Mesenchymal stem cell (in vitro differentiated cells and primary cell): ENCODE measurements around the gene FYN.

ENCODE experiments used
- DNase-seq: peaks from one replicate; pipeline ENCODE4 v3.0.0-alpha.2; 2013
- H2AFZ ChIP-seq: one replicate; pipeline ENCODE4 v1.6.1; 2013; ENCODE audit warnings: low read depth, mild to moderate bottlenecking, control low read depth, inconsistent platforms, low read length, moderate library complexity
- H2AK5ac ChIP-seq: 2 replicates; pipeline ENCODE4 v1.6.1; 2013; ENCODE audit warnings: low read length, moderate library complexity, mild to moderate bottlenecking, inconsistent platforms; ENCODE audit not compliant: severe bottlenecking
- H2BK120ac ChIP-seq: one replicate; pipeline ENCODE4 v1.6.1; 2013; ENCODE audit warnings: low read depth, mild to moderate bottlenecking, inconsistent platforms, low read length, moderate library complexity
- H2BK12ac ChIP-seq, 2 experiments: one replicate each; pipeline ENCODE4 v1.6.1; 2013; ENCODE audit warnings: inconsistent platforms in 2 of 2, low read length in 2 of 2, mild to moderate bottlenecking in 2 of 2, moderate library complexity in 2 of 2, control low read depth in 1 of 2
- H2BK15ac ChIP-seq: one replicate; pipeline ENCODE4 v1.6.1; 2013; ENCODE audit warnings: mild to moderate bottlenecking, low read depth, inconsistent platforms; ENCODE audit not compliant: poor library complexity, severe bottlenecking
- H2BK5ac ChIP-seq: 2 replicates; pipeline ENCODE4 v1.6.1; 2013; ENCODE audit warnings: low read depth, mild to moderate bottlenecking, low read length, control low read depth, inconsistent platforms; ENCODE audit not compliant: poor library complexity, severe bottlenecking
- H3K14ac ChIP-seq, 2 experiments: one replicate each; pipeline ENCODE4 v1.6.1; 2013; ENCODE audit warnings: inconsistent platforms in 2 of 2, low read length in 2 of 2, control low read depth in 1 of 2, mild to moderate bottlenecking in 1 of 2, moderate library complexity in 1 of 2
- H3K18ac ChIP-seq, 2 experiments: one replicate each; pipeline ENCODE4 v1.6.1; 2013; ENCODE audit warnings: inconsistent platforms in 2 of 2, low read length in 2 of 2, control low read depth in 1 of 2, low read depth in 1 of 2, mild to moderate bottlenecking in 1 of 2
- H3K23ac ChIP-seq, 2 experiments: one replicate each; pipeline ENCODE4 v1.6.1; 2013; ENCODE audit warnings: inconsistent platforms in 2 of 2, low read length in 2 of 2, mild to moderate bottlenecking in 2 of 2, moderate library complexity in 2 of 2, control low read depth in 1 of 2
- H3K27ac ChIP-seq: 2 replicates; pipeline ENCODE4 v1.5.1; 2013; ENCODE audit warnings: mild to moderate bottlenecking, moderate library complexity, low read length, control low read depth, inconsistent platforms; ENCODE audit not compliant: poor library complexity, severe bottlenecking
- H3K27me3 ChIP-seq, 2 experiments: 2 replicates each; pipeline versions ENCODE4 v1.6.1 to v1.7.0; 2013; ENCODE audit warnings: low read length in 2 of 2, mild to moderate bottlenecking in 2 of 2, moderate library complexity in 2 of 2, control low read depth in 1 of 2, inconsistent platforms in 1 of 2; ENCODE audit not compliant: control insufficient read depth in 1 of 2, insufficient read depth in 1 of 2
- H3K36me3 ChIP-seq, 2 experiments: 2 replicates each; pipeline versions ENCODE4 v1.6.1 to v1.7.0; 2013; ENCODE audit warnings: low read length in 2 of 2, control low read depth in 1 of 2, inconsistent platforms in 1 of 2, low read depth in 1 of 2, mild to moderate bottlenecking in 1 of 2; ENCODE audit not compliant: insufficient read depth in 2 of 2, control insufficient read depth in 1 of 2
- H3K4ac ChIP-seq, 2 experiments: one replicate each; pipeline ENCODE4 v1.6.1; 2013; ENCODE audit warnings: inconsistent platforms in 2 of 2, low read length in 2 of 2, mild to moderate bottlenecking in 2 of 2, moderate library complexity in 2 of 2, control low read depth in 1 of 2, low read depth in 1 of 2
- H3K4me1 ChIP-seq: 2 replicates; pipeline ENCODE4 v1.6.1; 2013; ENCODE audit warnings: low read depth, low read length, control low read depth; ENCODE audit not compliant: control insufficient read depth, insufficient read depth
- H3K4me2 ChIP-seq: 2 replicates; pipeline ENCODE4 v1.6.1; 2013; ENCODE audit warnings: low read length, mild to moderate bottlenecking, inconsistent platforms; ENCODE audit not compliant: poor library complexity, severe bottlenecking
- H3K4me3 ChIP-seq, 2 experiments: 2 replicates each; pipeline versions ENCODE4 v1.5.1 to v1.7.0; 2013; ENCODE audit warnings: low read length in 2 of 2, mild to moderate bottlenecking in 2 of 2, control low read depth in 1 of 2, low read depth in 1 of 2; ENCODE audit not compliant: insufficient read depth in 1 of 2
- H3K79me1 ChIP-seq: replicated peaks from 2 replicates; pipeline ENCODE4 v1.6.1; 2013; ENCODE audit warnings: mild to moderate bottlenecking, control low read depth, low read length, inconsistent platforms; ENCODE audit not compliant: poor library complexity, severe bottlenecking
- H3K9ac ChIP-seq: 2 replicates; pipeline ENCODE4 v1.7.0; 2013; ENCODE audit warnings: mild to moderate bottlenecking, low read length, moderate library complexity
- H3K9me3 ChIP-seq: 2 replicates; pipeline ENCODE4 v1.7.0; 2013; ENCODE audit warnings: mild to moderate bottlenecking, low read length; ENCODE audit not compliant: control insufficient read depth
- H4K8ac ChIP-seq: one replicate; pipeline ENCODE4 v1.6.1; 2013; ENCODE audit warnings: inconsistent platforms, mild to moderate bottlenecking, low read length, moderate library complexity
- H4K91ac ChIP-seq: one replicate; pipeline ENCODE4 v1.6.1; 2013; ENCODE audit warnings: mild to moderate bottlenecking, low read length, inconsistent platforms
- WGBS: methylation state at CpG from one replicate; pipeline ENCODE4 v1.1.7; 2013; ENCODE audit warnings: mixed read lengths; 5-methylcytosine and 5-hydroxymethylcytosine counted together

FYN gene

DNA sequence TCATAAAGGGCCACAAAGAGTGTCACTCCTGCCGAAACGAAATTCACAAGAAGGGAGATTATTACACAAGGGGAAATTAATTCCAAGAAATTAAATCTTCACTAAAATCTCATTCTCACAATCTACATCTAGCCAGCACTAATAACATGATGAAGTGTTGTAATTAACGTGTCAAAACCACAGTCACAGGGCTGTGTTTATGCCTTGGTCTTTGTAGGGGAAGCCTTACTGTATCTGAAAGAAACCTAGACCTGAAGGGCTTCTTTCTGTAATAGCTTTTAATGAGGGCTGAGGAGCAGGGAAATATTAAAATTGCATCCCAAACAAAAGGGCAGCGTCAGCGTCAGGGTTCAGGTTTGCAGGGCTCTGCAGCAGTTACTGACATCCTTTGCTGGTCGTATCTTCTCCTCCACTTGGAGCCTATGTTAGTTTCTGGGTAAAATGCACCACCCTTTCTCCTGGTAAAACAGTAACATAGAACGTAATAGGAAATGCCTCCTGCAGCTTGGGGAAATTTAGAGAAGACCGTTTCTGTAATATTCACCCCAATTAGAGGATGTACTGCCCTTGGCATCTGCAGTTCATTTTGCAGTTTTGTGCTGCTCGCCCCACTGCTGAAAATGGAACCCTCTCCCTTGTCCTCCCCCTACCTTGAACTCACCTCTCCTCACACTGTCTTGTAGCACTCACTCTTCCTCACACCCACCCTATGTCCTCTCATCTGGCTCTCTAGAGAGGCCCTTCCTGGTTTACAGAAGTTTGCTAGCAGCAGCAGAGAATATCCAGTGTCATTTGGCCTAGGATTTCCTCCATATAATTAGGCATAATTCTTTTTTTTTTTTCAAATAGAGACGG, 158.6 kb downstream of the FYN start:
- Histone ChIP-seq H3K9me3 (no peaks in the 10 kb centered on the region), H3K23ac (no peak overlapping the region), H3K4me3 (no peak overlapping the region), H3K79me1 (no peaks in the 10 kb centered on the region), H3K4ac (no peak overlapping the region), H2BK120ac (no peak overlapping the region), H3K9ac (no peak overlapping the region), H3K4me1 (peaks cover 10% of the 10 kb centered on the region), H4K8ac (no peak overlapping the region), H2BK15ac (no peak overlapping the region), H3K36me3 (peaks cover 11 to 69% of the 10 kb centered on the region in 2 experiments), H3K27me3 (no peaks in the 10 kb centered on the region), H2BK12ac (no peak overlapping the region), H3K4me2 (no peak overlapping the region), H2AFZ (no peak overlapping the region), H2AK5ac (no peak overlapping the region), H3K18ac (no peak overlapping the region), H3K27ac (no peak overlapping the region), H2BK5ac (no peak overlapping the region), H4K91ac (no peak overlapping the region), H3K14ac (no peak overlapping the region)
- DNase-seq = no peak
- 93% methylated on average over 10 of the region's 10 CpGs for WGBS

GRCh38 chr6:111713811-111714210, 159.4 kb downstream of the FYN start:
- no peak overlapping the region for H4K91ac ChIP-seq

DNA sequence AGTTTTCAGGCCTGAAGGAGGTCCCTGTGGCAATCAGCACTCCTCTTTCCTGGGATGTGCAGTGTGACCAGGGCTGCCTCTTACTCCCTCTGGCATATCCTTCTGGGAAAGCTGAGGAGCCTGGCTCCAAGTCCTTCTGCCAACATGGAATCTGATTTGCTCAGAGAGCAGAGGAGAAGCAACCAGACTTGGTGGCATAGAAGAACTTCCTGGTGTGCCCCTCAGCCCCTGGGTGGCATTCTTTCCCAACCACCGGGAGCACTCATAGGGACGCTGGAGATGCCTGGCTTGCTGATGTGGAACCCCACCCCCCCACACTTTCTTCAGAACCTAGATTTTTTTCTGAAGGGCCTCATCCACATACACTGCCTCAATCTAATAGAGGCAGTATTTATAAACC, 160.0 kb downstream of the FYN start:
- Histone ChIP-seq H2AFZ (no peak overlapping the region), H2BK15ac (no peak overlapping the region), H3K4me3 (no peak overlapping the region), H3K9ac (no peak overlapping the region), H3K9me3 (no peaks in the 10 kb centered on the region), H3K23ac (no peak overlapping the region), H3K27ac (no peak overlapping the region), H3K27me3 (no peaks in the 10 kb centered on the region), H2BK12ac (no peak overlapping the region), H3K18ac (no peak overlapping the region), H2AK5ac (peak overlapping the region; percentile 72), H3K79me1 (no peaks in the 10 kb centered on the region), H3K36me3 (peaks cover 9 to 63% of the 10 kb centered on the region in 2 experiments), H3K4ac (no peak overlapping the region), H3K4me1 (peaks cover 10% of the 10 kb centered on the region), H4K91ac (no peak overlapping the region), H3K4me2 (no peak overlapping the region), H3K14ac (no peak overlapping the region), H2BK5ac (no peak overlapping the region), H4K8ac (no peak overlapping the region), H2BK120ac (no peak overlapping the region)
- WGBS = 90% methylated on average over 2 of the region's 2 CpGs
- no peak for DNase-seq

More at GRCh38 chr6:111713811-111714210, 159.4 kb downstream of the FYN start:
- Histone ChIP-seq H3K9ac (no peak overlapping the region), H2BK5ac (no peak overlapping the region), H2BK15ac (no peak overlapping the region), H3K4me1 (peaks cover 10% of the 10 kb centered on the region), H4K8ac (no peak overlapping the region), H2AK5ac (no peak overlapping the region), H3K18ac (no peak overlapping the region), H2AFZ (no peak overlapping the region), H3K4ac (no peak overlapping the region), H3K9me3 (no peaks in the 10 kb centered on the region), H3K4me3 (no peak overlapping the region), H3K4me2 (no peak overlapping the region), H2BK120ac (no peak overlapping the region), H3K36me3 (peaks cover 9 to 63% of the 10 kb centered on the region in 2 experiments), H3K27ac (no peak overlapping the region), H3K14ac (no peak overlapping the region), H3K23ac (no peak overlapping the region), H2BK12ac (no peak overlapping the region), H3K79me1 (no peaks in the 10 kb centered on the region), H3K27me3 (no peaks in the 10 kb centered on the region)
- DNase-seq = no peak
- WGBS = 100% methylated on average over 4 of the region's 4 CpGs

DNA sequence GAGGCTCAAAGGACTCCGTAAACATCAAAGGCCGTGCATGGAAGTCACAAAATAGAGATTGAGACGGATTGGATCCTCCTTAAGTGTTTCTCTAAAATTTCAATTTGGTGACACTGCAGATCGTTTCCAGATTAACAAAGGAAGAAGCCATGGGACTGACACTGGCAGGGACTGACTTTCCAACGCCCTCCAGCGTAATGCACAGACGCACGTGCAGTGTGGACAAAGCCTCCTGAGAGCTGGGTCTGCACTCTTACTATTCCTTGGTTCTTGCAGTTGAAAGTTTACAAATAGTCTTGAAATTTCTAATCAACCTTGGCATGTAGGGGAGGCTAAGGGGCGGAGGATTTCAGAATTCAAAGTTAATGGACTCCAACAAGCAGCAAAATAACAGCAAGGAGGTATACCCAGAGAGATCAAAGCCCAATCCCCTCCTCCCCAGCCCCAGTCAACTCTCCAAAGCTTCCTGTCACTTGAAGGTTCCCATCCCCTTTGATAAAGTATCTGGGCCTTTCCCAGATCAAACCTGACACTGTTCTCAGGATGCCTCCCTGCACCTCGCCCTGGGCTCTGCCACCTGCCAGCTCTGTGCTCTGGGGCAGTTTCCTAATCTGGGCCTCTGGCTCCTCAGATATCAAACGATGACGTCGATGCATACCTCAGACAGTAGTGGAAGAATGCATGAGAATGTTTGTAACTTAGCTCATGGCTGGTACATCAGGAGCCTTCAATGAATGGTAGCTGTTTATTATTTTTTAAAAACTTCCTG, 161.1 kb downstream of the FYN start:
- H3K23ac ChIP-seq = no peak overlapping the region
- H3K79me1 ChIP-seq = no peaks in the 10 kb centered on the region
- no peak overlapping the region for H3K4me3 ChIP-seq
- H3K36me3 ChIP-seq = peaks cover 9 to 67% of the 10 kb centered on the region in 2 experiments
- H3K9ac ChIP-seq = peak overlapping the region; percentile 67
- H3K4me2 ChIP-seq = no peak overlapping the region
- H3K9me3 ChIP-seq = no peaks in the 10 kb centered on the region
- H3K27me3 ChIP-seq = no peaks in the 10 kb centered on the region
- no peak overlapping the region for H4K8ac ChIP-seq
- H2AFZ ChIP-seq = no peak overlapping the region
- H3K4ac ChIP-seq = no peak overlapping the region
- H2BK5ac ChIP-seq = no peak overlapping the region
- no peak overlapping the region for H2BK120ac ChIP-seq
- H2AK5ac ChIP-seq = no peak overlapping the region
- no peak overlapping the region for H3K27ac ChIP-seq
- WGBS = 90% methylated on average over 13 of the region's 13 CpGs
- peak; percentile 50 for DNase-seq
- H3K4me1 ChIP-seq = peaks cover 10% of the 10 kb centered on the region
- no peak overlapping the region for H3K18ac ChIP-seq
- no peak overlapping the region for H3K14ac ChIP-seq
- no peak overlapping the region for H2BK12ac ChIP-seq
- no peak overlapping the region for H4K91ac ChIP-seq
- H2BK15ac ChIP-seq = no peak overlapping the region
